ENCODE measurements around the gene GDAP1L1. TPM values are rescaled to one million over a fixed set of nuclear protein-coding genes. Genes with fewer than 3 reads are reported as not detected.
"Not testable (repeated sequence)": the region's sequence is repeated elsewhere in the genome, so short reads cannot be mapped to it uniquely, and the experiment has no call there.

GDAP1L1 gene
- polyA plus RNA-seq, 1 of the 3 experiments (the other 2 are of a cell fraction): 0.30 TPM

DNA sequence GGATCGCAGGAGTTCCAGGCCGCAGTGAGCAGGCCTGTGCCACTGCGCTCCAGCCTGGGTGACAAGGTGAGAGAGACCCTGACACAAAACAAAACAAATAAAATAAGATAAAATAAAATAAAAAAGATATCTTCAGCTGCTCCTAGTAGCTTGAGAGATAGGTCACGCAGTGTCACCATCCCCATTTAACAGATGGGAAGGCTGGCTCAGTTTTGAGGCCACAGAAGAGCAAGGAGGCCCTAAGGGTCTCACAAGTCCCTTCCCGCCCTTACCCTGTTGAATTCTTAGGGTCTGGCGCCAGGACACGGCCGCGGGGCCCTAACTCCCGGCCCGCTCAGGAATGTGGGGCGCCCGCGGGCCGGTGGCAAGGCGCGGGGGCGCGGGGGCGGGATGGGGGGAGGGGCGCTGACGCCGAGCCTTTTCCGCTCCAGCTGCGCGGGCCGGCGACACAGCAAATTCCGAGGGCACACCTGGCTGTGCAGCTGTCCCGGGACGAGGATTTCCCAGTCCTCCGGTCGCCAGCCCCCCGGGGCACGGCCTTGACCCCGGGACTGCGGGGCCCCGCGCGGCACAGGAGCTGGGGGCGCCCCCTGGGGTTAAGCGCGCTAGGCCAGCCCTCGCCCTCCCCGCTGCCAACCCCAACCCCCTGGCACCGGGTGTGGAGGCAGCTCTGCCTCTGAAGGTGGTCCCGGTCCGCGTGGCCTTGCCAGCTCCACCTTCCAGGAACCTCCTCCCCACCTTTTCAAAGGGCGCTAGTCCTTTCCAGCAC lies 79.5 kb downstream of the GDAP1L1 start:
- Histone ChIP-seq H4K20me1 (ENCODE audit: insufficient read depth) (no peaks in the 10 kb centered on the region), H3K27me3 (ENCODE audit: insufficient read depth) (no peaks in the 10 kb centered on the region), H3K79me2 (ENCODE audit: insufficient read depth) (no peaks in the 10 kb centered on the region), H3K9me3 (no peaks in the 10 kb centered on the region), H2AFZ (ENCODE audit: low read depth) (no peak overlapping the region), H3F3A (replicated peaks; ENCODE audit: insufficient read depth) (no peaks in the 10 kb centered on the region), H3K4me1 (ENCODE audit: control insufficient read depth in 1 of 2, insufficient read depth in 2 of 2, low read depth in 1 of 2, low read length in 1 of 2) (no peaks in the 10 kb centered on the region), H3K27ac (ENCODE audit: low read depth in 2 of 2, low read length in 1 of 2) (no peak overlapping the region), H3K9me2 (no peaks in the 10 kb centered on the region), H3K9ac (no peak overlapping the region), H3K36me3 (replicated peaks in 1 of 2; ENCODE audit: control insufficient read depth in 1 of 2, insufficient read depth in 2 of 2, low read length in 1 of 2) (no peaks in the 10 kb centered on the region), H3K4me3 (ENCODE audit: low read depth in 2 of 2, low read length in 1 of 2) (no peak overlapping the region), H3K4me2 (no peak overlapping the region)
- ChIA-PET CTCF (interaction anchor here (2.6 kb wide), 1 partner anchor 15 kb away, joined by 17 read pairs; the partner anchor contains the start of gene FITM2), POLR2A (no interaction called here)
- 48% methylated on average over 38 of the region's 50 CpGs for WGBS (ENCODE audit: low lambda C conversion rate)
- TF ChIP-seq EZH2phosphoT487 (IDR thresholded peaks at IDR 0.05; ENCODE audit: borderline replicate concordance, low read depth): no peak
- no peak for TF ChIP-seq NFIC (IDR thresholded peaks at IDR 0.05; ENCODE audit: borderline replicate concordance)
- no peak for TF ChIP-seq SMC3 (IDR thresholded peaks at IDR 0.05; ENCODE audit: low read depth, low read length)
- DNase-seq: peak; percentile 52

DNA sequence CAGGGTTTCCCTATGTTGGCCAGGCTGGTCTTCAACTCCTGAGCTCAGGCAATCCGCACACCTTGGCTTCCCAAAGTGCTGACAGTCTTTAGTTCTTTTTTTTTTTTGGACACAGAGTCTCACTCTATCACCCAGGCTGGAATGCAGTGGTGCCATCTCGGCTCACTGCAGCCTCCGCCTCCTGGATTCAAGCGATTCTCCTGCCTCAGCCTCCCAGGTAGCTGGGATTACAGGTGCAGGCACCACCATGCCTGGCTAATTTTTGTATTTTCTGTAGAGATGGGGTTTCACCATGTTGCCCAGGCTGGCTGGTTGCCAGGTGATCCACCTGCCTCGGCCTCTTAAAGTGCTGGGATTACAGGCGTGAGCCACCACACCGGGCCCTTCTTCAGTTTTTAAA lies 80.6 kb downstream of the GDAP1L1 start:
- H3K9me3 ChIP-seq; POLR2A ChIA-PET; H3K4me1 ChIP-seq (ENCODE audit: control insufficient read depth in 1 of 2, insufficient read depth in 2 of 2, low read depth in 1 of 2, low read length in 1 of 2); H3K4me3 ChIP-seq (ENCODE audit: low read depth in 2 of 2, low read length in 1 of 2); H3K79me2 ChIP-seq (ENCODE audit: insufficient read depth); H2AFZ ChIP-seq (ENCODE audit: low read depth); H3K4me2 ChIP-seq; H3F3A ChIP-seq (replicated peaks; ENCODE audit: insufficient read depth); H3K9ac ChIP-seq; H3K9me2 ChIP-seq; H3K36me3 ChIP-seq (replicated peaks in 1 of 2; ENCODE audit: control insufficient read depth in 1 of 2, insufficient read depth in 2 of 2, low read length in 1 of 2); DNase-seq; H3K27me3 ChIP-seq (ENCODE audit: insufficient read depth); H3K27ac ChIP-seq (ENCODE audit: low read depth in 2 of 2, low read length in 1 of 2); H4K20me1 ChIP-seq (ENCODE audit: insufficient read depth): not testable (repeated sequence)
- CTCF ChIA-PET: interaction anchor here (1.0 to 2.6 kb wide), 3 partner anchors 14 to 56 kb away, joined by 3 to 17 read pairs (median 5); partner anchors contain the start of gene FITM2
- 78% methylated on average over 7 of the region's 7 CpGs for WGBS (ENCODE audit: low lambda C conversion rate)

DNA sequence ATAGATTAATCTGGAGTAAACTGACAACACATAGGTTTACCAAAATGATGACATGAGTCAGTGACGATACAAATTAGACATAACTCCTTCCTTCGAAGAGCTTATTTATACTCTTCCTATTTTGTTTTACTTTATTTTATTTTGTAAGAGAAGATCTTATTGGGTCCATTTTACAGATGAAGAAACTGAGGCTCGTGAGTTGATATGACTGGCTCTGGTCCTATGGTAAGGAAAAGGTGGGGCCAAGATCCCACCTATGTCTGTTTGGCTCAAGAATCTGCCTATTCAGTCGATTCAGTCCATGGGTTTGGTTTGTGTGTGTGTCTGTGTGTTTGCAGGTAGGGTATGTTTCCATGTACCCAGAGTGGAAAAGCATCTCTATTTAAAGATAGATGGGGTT lies 81.3 kb downstream of the GDAP1L1 start:
- H4K20me1 ChIP-seq (ENCODE audit: insufficient read depth): no peaks in the 10 kb centered on the region
- ChIA-PET CTCF (interaction anchor here (1.0 to 2.6 kb wide), 3 partner anchors 15 to 55 kb away, joined by 3 to 17 read pairs (median 5); partner anchors contain the start of gene FITM2), POLR2A (no interaction called here)
- H3K4me1 ChIP-seq (ENCODE audit: control insufficient read depth in 1 of 2, insufficient read depth in 2 of 2, low read depth in 1 of 2, low read length in 1 of 2): no peaks in the 10 kb centered on the region
- no peak overlapping the region for H3K9ac ChIP-seq
- no peak overlapping the region for H3K4me3 ChIP-seq (ENCODE audit: low read depth in 2 of 2, low read length in 1 of 2)
- no peak overlapping the region for H3K4me2 ChIP-seq
- TF ChIP-seq SIN3A (IDR thresholded peaks at IDR 0.05; ENCODE audit: borderline replicate concordance, low read depth, low read length) (no peak), FOSL2 (IDR thresholded peaks at IDR 0.05; ENCODE audit: borderline replicate concordance, low read depth) (no peak), MXI1 (IDR thresholded peaks at IDR 0.05; ENCODE audit: low read depth, low read length) (no peak), MEF2A (IDR thresholded peaks at IDR 0.05; ENCODE audit: borderline replicate concordance, low read depth) (no peak), RFX5 (IDR thresholded peaks at IDR 0.05; ENCODE audit: low read length) (no peak), TEAD4 (IDR thresholded peaks at IDR 0.05; ENCODE audit: borderline replicate concordance, insufficient read depth) (no peak), POLR2AphosphoS5 (IDR thresholded peaks at IDR 0.05; ENCODE audit: low read depth, low read length) (no peak), RXRA (IDR thresholded peaks at IDR 0.05; ENCODE audit: borderline replicate concordance, low read depth) (no peak)
- TF ChIP-seq, protein P1, sequence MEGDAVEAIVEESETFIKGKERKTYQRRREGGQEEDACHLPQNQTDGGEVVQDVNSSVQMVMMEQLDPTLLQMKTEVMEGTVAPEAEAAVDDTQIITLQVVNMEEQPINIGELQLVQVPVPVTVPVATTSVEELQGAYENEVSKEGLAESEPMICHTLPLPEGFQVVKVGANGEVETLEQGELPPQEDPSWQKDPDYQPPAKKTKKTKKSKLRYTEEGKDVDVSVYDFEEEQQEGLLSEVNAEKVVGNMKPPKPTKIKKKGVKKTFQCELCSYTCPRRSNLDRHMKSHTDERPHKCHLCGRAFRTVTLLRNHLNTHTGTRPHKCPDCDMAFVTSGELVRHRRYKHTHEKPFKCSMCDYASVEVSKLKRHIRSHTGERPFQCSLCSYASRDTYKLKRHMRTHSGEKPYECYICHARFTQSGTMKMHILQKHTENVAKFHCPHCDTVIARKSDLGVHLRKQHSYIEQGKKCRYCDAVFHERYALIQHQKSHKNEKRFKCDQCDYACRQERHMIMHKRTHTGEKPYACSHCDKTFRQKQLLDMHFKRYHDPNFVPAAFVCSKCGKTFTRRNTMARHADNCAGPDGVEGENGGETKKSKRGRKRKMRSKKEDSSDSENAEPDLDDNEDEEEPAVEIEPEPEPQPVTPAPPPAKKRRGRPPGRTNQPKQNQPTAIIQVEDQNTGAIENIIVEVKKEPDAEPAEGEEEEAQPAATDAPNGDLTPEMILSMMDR (IDR thresholded peaks at IDR 0.05): no peak
- no peaks in the 10 kb centered on the region for H3K27me3 ChIP-seq (ENCODE audit: insufficient read depth)
- H3K79me2 ChIP-seq (ENCODE audit: insufficient read depth): no peaks in the 10 kb centered on the region
- H3F3A ChIP-seq (replicated peaks; ENCODE audit: insufficient read depth): no peaks in the 10 kb centered on the region
- no peaks in the 10 kb centered on the region for H3K9me3 ChIP-seq
- H3K27ac ChIP-seq (ENCODE audit: low read depth in 2 of 2, low read length in 1 of 2): no peak overlapping the region
- DNase-seq: no peak
- no peaks in the 10 kb centered on the region for H3K36me3 ChIP-seq (replicated peaks in 1 of 2; ENCODE audit: control insufficient read depth in 1 of 2, insufficient read depth in 2 of 2, low read length in 1 of 2)
- H2AFZ ChIP-seq (ENCODE audit: low read depth): no peak overlapping the region
- 63% methylated on average over 4 of the region's 4 CpGs for WGBS (ENCODE audit: low lambda C conversion rate)
- H3K9me2 ChIP-seq: no peaks in the 10 kb centered on the region

Measured in SK-N-SH (cell line).